NCI-H2081 (cell line): Measurements from ENCODE around the gene INPP4B.

Source experiments
- DNase-seq, 2 experiments: peaks; one replicate each; lab custom pipeline; 2025; lab: John Stamatoyannopoulos, UW

Gene INPP4B

DNA sequence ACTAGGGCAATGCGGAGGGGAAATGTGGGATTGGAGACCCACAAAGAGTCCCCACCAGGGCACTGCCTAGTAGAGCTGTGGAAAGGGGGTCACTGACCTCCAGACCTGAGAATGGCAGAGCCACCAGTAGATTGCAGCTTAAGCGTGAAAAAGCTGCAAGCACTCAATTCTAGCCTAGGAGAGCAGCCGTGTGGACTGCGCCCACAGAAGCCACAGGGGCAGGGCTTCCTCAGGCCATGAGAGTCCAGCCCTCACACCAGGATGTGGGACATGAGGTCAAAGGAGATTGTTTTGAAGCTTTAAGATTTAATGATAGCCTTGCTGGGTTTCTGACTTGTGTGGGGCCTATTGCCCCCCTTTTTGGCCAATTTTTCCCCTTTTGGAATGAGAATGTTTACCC is 379.0 kb downstream of the INPP4B start:
- DNase-seq = no peak

DNA sequence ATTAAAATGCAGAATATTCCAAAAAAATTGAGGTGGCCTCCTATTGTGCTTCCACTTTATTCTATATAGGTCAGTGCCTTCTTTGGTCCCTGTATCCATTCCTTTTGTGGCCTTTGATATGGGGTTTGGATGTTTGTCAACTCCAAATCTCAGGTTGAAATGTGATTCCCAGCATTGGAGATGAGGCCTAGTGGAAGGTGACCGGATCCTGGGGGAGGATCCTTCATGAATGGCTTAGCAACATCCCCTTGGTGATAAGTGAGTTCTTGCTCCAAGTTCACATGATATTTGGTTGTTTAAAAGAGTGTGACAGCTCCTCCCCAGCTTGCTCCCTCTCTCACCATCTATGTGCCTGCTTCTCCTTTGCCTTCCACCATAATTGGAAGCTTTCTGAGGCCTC is 380.6 kb downstream of the INPP4B start:
- DNase-seq = no peak

DNA sequence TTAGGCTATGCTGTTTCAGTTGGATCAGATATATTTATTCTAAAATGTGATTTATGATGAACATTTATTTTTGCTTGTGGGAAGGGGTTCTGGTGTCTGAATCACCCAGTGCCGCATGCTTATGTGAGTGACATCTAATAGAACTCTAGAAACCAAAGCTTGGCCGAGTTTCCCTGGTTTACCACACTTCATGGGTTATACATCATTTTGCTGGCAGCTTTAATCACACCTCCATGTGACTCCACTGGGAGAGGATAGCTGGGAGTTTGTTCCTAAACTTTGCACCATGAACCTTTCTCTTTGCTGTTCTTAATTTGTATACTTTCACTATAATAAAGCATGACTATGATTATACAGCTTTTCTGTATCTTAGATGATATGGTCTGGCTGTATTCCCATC is 382.9 kb downstream of the INPP4B start:
- DNase-seq = no peak

DNA sequence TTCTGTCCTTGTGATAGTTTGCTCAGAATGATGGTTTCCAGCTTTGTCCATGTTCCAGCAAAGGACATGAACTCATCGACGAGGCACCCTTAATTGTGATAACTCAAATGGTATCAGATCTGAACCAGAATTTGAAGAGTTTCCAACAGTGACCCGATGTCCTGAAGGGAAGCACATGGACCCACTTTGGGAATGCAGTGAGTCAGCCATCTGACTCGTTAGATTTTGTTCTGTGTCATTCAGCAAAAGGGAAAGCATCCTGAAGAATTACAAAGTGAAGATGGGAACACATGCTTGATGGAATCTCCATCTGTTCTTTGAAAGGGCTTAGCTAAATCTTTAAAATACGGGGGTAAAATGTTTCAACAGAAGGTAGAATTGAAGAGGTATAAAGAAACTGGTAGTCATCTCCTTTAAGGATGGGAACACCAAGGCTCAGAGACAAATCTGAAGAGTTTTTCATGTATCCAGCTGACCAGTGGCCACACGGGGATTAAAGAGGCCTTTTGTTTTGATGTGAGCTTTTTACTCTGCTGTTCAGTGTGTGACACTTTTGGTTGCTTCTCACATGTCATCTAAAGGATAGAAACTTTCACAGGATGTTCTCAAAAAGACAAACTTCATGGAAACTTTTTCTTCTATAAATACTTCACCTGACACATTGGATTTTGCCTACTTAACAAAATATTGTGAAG is 393.8 kb downstream of the INPP4B start:
- DNase-seq = no peak

DNA sequence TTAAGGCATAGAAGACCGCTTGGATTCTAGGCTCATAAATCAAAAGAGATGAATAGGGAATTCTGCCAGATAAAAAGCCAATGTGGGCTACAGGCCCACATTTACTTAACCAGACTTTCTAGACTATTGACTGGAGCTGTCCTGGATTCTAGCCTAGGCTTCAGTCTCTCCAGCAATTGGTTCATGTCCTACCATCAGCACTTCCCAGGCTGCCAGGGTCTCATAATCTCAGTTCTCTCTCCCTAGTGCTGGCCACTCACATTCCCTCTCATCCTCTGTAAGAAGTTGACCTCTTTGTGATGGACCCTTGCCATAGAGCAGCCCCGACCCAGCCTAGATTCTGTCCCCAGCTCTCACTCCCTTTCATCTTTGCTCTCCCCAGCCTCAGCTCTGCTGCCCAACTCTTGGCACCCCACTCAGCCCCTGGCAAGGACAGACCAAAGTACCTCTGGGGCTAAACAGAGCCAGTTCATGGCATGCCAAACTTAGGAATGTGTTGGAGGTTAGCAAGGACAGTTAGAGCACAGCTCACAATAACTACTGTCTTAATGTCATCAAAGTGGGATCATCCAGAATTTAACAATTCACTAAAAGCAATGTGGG is 396.2 kb downstream of the INPP4B start:
- DNase-seq = no peak

DNA sequence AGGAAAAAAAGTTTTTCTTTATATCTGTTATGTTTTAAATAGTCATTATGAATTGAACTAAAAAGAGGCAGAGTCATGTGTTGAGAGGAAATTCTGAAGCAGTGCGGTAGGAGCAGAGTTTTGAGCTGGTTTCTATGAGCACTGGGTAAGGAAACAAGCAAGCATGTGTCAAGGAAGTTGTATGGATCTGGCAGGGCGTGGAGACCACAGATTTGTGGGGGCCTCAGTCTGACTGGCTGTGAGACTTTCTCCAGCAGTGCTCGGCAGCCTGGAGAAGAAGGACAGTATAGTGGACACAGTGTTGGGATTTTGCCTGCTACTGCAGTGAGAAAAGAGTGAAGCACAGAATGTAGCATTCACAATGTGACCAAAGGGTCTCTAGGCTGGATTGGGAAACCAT is 399.1 kb downstream of the INPP4B start:
- DNase-seq = no peak

DNA sequence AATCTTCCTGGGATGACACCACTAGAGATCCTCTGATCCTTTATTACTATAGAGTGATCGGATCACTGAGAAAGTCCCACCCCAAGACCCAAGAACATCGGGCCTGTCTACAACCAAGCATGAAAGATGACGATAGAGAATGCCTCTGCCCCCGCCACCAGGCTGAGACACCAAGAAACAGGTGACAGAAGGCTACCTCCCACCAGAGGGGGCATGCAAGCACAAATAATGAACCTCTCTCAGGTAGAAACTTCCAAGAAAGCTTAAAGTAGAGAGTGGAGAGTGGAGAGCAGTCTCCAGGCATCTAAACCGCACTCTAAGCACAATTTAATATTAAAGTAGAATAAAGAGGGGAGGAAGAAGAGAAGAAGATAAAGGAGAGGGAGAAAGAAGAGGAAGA is 402.6 kb downstream of the INPP4B start:
- DNase-seq = no peak

DNA sequence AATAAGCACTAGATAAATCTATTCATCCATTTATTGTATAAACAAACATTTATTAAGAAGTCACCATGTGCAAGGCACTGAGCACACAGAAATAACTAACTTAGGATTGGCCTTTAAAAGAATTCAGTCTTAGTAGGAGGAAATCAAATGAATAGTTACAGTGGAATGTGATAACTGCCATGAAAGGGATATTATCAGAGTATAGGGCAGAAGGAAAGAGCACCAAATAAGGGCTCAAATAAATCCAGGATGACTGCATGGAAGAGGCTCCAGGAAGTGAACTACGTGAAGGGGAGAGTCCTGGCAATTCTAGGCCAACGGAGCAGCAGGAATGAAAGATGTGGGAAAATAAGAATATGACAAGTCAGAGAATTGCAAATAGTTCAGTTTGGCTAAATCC is 406.0 kb downstream of the INPP4B start:
- no peak for DNase-seq

DNA sequence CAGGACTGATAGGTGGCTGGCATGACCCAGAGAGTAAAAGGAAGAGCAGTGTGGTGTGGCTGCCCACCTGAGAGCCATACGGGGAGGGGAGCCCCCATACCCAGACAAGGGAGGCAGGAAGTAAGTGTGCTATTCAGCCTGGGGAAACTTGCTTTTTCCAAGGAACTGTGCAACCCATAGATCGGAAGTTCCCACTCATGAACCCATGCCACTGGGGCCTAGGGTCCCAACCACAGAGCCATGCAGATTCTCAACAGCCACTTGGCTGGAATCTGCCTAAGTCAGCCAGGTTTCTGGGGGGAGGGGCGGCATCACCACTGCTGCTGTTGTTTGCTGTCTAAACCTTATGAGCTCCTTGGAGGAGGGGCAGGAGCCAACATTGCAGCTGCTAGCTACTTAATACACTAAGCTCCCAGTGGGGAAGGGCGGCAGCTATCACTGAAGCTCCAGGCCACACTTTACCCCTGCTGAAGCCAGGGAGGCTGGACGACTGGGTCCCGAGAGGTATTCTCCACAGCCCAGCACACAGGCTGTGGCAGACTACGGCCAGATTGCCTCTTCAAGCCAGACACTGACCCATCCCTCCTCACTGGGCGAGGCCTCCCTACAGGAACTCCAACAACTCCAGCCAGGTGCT is 410.4 kb downstream of the INPP4B start:
- no peak for DNase-seq

DNA sequence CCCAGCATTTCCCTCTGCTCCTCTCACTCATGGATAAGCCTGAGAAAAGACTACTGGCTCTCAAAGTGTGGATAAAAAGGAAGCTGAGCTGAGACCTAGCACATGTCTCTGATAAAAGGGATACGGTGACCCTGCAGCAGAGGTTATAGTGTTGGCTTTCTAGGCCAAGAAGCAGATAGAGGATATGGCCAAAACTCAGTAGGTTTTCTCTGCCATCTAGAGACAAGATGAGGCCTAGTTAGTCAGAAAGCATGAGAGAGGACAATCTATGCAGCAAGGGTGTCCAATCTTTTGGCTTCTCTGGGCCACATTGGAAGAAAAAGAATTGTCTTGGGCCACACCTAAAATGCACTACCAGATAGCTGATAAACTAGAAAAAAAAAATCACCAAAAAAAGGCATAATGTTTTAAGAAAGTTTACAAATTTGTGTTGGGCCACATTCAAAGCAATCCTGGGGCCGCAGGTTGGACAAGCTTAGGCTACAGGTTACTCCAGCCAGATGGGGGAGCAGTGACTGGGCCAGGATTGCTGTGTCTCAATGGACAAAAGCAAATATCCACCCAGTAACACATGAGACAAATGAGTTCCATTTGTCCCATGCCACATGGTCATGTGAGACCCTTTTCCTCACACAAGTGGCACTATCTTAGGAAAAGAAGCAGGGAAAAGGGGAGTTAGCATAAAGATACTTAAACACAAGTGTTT is 411.4 kb downstream of the INPP4B start:
- DNase-seq = no peak

DNA sequence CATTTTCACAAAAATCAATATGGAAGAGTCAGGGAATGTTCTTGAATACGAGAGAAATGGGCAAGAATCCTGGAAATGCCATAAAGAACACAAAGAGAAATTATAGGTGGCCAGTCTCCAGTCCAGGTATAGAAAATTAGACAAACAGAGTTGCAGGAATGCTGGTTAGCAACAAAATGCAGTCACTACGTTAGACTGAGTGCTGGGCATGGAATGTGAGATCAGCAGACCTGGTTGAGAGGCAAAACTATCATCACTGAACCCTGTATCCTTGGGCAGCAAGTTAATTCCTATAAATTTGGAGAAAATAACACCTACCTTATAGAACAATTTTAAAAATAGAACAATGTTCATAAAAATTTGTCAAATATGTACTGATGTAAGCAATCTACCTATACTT is 417.4 kb downstream of the INPP4B start:
- DNase-seq = no peak

DNA sequence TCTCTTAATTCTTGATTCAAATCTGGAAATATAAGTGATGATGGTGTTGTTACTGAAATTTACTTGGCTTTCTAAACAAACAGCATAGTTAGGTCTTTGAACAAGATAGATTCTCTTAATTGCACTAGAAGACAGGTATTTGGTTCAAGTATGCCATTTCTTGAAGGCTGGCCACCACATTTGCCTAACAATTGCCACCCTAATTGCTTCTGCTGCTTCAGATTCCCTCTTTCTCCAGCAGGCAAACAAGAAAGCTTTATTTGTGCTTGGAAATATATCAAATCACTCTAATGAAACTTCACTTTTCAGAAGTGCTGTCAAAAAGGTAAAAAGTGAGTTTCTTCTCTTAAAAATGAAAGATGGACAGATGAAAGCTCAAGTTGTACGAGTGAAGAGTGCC is 418.6 kb downstream of the INPP4B start:
- no peak for DNase-seq

DNA sequence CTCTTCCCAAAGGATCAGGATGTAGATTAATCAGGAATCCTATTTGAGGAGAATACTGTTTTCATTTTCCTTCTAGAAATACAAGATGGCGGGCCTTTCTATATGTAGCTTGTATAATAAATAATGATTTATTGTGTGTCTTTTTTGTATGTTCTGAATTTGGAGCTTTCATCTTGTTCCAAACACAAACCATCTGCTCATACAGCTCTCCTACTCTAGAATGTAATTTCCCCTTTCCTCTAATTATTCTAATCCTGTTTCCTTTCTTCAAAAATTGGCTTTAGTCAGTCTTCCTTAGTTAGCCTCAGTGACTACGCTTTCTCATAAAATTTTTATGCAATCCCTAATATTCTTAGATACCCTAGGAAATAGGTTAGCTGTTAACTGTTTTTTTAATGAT is 422.2 kb downstream of the INPP4B start:
- DNase-seq = no peak

DNA sequence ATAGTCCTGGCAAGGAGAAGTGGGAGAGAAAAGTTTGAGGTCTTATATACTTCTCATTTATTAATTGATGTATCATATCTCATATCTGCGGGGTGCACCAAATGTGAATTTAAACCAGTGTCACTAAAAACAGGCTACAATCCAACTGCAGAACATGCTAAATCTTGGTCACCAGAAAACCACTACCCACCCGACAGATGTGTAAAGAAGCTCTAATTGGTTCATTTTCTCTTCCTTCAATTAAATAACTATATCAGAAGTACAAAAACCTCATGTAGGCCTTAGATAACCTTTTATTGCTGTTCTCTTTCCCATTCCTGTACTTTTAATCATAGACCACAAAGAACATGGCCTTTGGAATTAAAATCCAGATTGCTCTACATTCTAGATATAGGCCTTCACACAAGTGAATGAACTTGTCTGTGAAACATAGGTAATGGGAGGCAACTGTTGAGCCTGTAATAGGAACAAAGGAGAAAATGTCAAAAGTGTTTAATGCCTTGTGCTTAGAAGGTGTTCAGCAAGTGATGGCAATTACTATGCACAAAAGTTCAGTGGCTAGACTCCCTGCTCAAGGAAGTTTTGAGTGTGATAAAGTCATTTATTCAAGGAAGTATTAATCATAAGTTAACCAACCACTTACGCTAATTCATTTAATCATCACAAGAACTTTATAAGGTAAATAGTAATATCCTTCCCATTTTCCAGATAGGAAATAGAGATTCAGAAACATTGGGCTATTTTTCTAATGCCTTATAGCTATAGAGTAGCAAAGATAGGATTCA is 425.6 kb downstream of the INPP4B start:
- DNase-seq = no peak

DNA sequence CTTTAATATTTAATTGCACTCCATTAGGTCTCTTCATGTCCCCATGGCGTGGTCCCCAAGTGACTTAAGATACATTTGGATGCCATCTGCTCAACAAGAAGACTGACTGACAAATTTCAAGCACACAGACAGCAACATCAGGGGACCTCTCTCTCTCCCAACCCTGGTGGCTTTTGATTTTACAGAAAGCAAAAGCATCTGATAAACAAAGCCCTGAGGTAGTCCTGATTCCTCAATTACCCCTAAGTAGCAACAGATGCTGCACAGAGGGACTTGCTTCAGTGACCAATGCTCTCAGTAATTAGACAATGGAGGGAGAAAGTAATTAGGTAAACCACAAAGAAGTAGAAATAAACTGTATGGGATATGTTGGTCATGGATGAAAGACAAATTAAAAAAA is 426.4 kb downstream of the INPP4B start:
- DNase-seq = no peak

DNA sequence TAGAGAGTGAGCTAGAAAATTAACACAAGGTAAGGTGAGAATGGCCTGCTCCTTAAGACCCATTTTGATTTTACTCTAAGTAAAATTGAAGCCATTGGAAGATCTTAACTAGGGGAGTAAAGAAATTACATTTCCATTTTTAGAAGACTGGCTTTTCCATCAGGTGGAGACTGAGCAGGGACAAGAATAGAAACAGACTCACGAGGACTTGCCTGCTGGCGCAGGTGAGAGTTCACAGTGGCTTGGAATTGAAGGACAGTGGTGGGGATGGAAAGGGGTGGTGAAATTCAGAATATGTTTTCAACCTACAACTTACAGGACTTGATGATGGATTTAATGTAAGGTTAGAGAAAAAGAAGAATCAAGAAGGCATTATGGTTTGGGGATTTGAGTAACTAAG is 427.4 kb downstream of the INPP4B start:
- no peak for DNase-seq

DNA sequence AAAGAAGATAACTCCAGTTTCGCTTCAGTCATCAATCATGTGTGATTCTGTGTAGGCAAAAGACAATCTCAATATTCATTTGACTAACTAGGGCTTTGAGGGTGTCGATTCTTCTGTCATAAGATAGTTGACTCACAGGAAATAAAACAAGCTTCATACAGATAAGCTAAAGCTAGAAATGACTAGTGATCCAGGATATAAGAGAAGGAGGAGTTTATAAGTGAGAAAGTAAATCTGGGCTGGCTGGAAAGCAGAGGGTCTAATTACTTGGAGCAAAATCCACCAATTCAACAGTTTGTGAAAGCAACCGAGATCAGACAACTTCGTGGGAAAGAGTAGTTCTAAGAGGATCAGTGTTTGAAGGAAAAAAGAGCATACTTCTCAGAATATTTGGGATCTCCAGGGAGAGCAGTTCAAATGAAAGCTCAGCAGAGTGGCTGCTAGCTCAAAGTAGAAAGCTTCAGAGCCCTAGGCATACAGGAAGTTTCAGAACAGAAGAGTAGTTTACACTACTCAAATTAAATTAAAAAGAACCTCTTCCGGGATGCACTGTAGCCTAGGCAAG is 429.3 kb downstream of the INPP4B start:
- no peak for DNase-seq

DNA sequence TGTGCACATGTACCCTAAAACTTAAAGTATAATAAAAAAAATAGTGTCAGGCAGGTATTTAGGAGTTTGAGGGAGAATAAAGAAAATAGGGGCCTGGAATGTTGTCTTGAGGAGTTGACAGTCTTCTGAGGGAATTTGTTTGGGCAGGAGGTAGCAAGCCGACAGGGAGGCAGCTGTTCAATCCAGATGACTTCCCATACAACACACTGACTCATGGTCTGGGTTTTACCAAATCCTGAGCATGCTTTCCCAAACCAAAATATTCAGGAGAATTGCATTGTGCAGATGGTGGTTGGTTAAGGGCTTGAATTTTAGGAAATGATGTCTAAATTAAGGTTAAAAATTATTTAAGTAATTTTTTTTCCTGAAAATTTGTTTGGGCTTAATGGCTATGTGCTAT is 430.0 kb downstream of the INPP4B start:
- DNase-seq = no peak

DNA sequence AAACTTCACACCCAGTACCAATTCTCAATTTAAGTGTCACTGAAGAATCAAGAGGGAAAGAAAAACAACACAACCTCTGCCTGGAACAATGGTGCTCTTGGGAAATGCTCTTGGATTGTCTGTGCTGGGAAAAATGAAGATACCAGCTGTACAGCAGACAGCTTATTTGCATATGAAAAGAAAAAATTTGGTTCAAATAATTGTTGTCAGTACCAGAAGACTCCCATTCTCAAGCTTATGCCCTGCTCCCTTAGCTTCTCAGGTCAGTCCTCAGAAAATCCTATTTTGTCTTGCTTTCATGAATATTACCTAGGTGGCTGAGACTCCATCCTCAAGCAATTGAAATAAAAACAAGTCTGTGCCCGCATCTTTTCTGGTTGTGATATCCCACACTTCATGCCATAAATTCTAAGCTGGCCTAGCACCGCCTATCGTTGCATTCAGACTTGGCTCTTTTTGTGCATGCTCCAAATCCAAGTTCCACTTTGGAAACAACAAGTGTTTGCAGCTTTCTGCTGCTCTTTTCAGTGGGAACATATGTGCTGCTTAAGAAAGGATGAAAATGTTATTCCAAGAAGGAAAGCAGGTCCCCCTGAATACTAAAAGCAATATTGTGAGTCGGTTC is 431.6 kb downstream of the INPP4B start:
- no peak for DNase-seq

DNA sequence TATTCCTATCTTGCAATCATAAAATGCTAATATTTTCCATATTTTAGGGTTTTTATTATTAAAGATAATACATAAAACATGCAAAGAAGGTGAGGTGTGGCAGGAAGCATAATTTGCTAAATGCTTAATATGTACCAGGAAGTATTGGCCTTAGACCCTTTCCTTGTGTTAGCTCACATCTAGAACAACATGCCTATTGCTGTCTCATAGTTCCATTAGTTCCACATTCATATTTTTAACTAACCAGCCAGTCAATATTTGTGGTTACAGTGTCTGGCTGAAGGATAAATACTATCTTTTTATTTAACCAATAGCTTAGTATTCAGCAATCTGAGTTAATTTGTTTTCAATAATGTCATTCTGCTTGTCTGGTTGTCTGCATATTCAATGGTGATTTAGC is 432.6 kb downstream of the INPP4B start:
- DNase-seq = no peak

DNA sequence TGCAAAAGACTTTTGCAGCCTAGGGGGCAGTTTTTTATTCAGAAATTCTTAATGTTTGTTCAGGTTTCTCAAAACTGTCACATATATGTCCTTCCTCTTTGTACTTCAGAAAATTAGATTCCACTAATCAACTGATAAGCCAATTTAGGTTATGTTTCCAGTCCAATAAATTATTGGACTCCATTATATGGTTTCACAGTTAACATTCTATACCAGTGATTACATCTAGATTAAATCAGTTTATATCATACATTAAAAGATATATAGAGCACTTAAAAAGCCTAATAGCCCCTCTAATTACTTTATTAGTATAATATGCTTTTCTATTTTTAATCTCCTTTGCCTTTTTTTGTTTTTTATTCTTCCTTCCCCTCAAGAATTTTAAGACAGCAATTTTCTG is 434.1 kb downstream of the INPP4B start:
- DNase-seq = no peak
